Thoracic aorta (tissue), 2 donors: ENCODE data around the gene RGS11. TPM values are rescaled to one million over a fixed set of nuclear protein-coding genes. Genes with fewer than 3 reads are reported as not detected.
"Not testable (repeated sequence)": the region's sequence is repeated elsewhere in the genome, so short reads cannot be mapped to it uniquely, and the experiment has no call there.

ENCODE experiments used
- ATAC-seq: fragments of 150-250 bp; one replicate; pipeline ENCODE4 v1.8.0; 2017; ENCODE audit warnings: low read depth; ENCODE audit not compliant: insufficient number of reproducible peaks, low FRiP score
- DNase-seq: peaks from one replicate; pipeline ENCODE4 v3.0.0-alpha.2; 2020; ENCODE audit warnings: low spot score
- H3K27ac ChIP-seq, 2 donors: fragments of 200-600 bp; sonication (generic); 1 replicate in 1 of 2; 2 replicates in 1 of 2; pipeline ENCODE4 v1.5.1; 2016; ENCODE audit warnings: mild to moderate bottlenecking in 2 of 2, moderate library complexity in 2 of 2
- H3K27me3 ChIP-seq: fragments of 200-600 bp; sonication (generic); replicated peaks from 2 replicates; pipeline ENCODE4 v1.6.0; 2016; ENCODE audit warnings: mild to moderate bottlenecking; ENCODE audit not compliant: insufficient read depth
- H3K36me3 ChIP-seq: fragments of 200-600 bp; sonication (generic); one replicate; pipeline ENCODE4 v1.5.1; 2016
- H3K4me1 ChIP-seq, 2 donors: fragments of 200-600 bp; sonication (generic); 1 replicate in 1 of 2; 2 replicates in 1 of 2; pipeline versions ENCODE4 v1.5.1 to v1.6.0; 2016; ENCODE audit warnings: low read depth in 2 of 2, mild to moderate bottlenecking in 1 of 2; ENCODE audit not compliant: control insufficient read depth in 1 of 2
- H3K4me3 ChIP-seq: fragments of 200-600 bp; sonication (generic); 2 replicates; pipeline ENCODE4 v1.5.1; 2016; ENCODE audit warnings: mild to moderate bottlenecking
- H3K9me3 ChIP-seq: fragments of 200-600 bp; sonication (generic); 2 replicates; pipeline ENCODE4 v1.5.1; 2016
- CTCF ChIP-seq: fragments of 200-600 bp; sonication (generic); IDR thresholded peaks from one replicate; pipeline ENCODE4 v1.5.1; 2019; ENCODE audit warnings: antibody characterized with exemption
- total RNA-seq, 2 donors: library from RNA; depleted of rRNA; stranded (reverse); fragments of >200 nt; gene quantifications; one replicate each; pipeline versions ENCODE4 v1.1.0 to v1.2.3, GENCODE V29; 2016

Gene RGS11
- total RNA-seq, 2 donors from 2014 or later = 16.8 to 19.4 TPM

GRCh38 chr16:259226-259625 lies 16.5 kb downstream of the RGS11 start:
- no peak overlapping the region for H3K27ac ChIP-seq
- H3K36me3 ChIP-seq = peaks cover 46% of the 10 kb centered on the region
- ATAC-seq = no peak

GRCh38 chr16:258091-258490 lies 17.7 kb downstream of the RGS11 start:
- not testable (repeated sequence) for DNase-seq
- peaks cover 37% of the 10 kb centered on the region for H3K36me3 ChIP-seq

More at GRCh38 chr16:259226-259625, 16.5 kb downstream of the RGS11 start:
- Histone ChIP-seq H3K4me1 (no peaks in the 10 kb centered on the region), H3K9me3 (no peaks in the 10 kb centered on the region), H3K27me3 (no peaks in the 10 kb centered on the region), H3K4me3 (no peak overlapping the region)
- no peak for DNase-seq
- no peak for TF ChIP-seq CTCF

GRCh38 chr16:255183-255582 lies 20.6 kb downstream of the RGS11 start:
- no peaks in the 10 kb centered on the region for H3K27me3 ChIP-seq
- no peaks in the 10 kb centered on the region for H3K9me3 ChIP-seq
- no peak overlapping the region for H3K27ac ChIP-seq
- TF ChIP-seq CTCF = no peak
- no peak for ATAC-seq
- H3K4me1 ChIP-seq = no peaks in the 10 kb centered on the region
- peaks cover 28% of the 10 kb centered on the region for H3K36me3 ChIP-seq
- no peak overlapping the region for H3K4me3 ChIP-seq
- DNase-seq = no peak

More at GRCh38 chr16:258091-258490, 17.7 kb downstream of the RGS11 start:
- not testable (repeated sequence) for H3K9me3 ChIP-seq, ATAC-seq, H3K27ac ChIP-seq, H3K27me3 ChIP-seq, H3K4me3 ChIP-seq, H3K4me1 ChIP-seq

- Histone ChIP-seq H3K9me3 (no peaks in the 10 kb centered on the region), H3K27ac (no peak overlapping the region), H3K4me1 (no peaks in the 10 kb centered on the region), H3K4me3 (no peak overlapping the region), H3K27me3 (no peaks in the 10 kb centered on the region), H3K36me3 (peaks cover 23% of the 10 kb centered on the region)
- DNase-seq (no peak), ATAC-seq (no peak)
- TF ChIP-seq CTCF = no peak
Measured at GRCh38 chr16:254461-254860, 21.3 kb downstream of the RGS11 start.

GRCh38 chr16:253833-254232 lies 21.9 kb downstream of the RGS11 start:
- Histone ChIP-seq H3K27ac (no peak overlapping the region), H3K36me3 (peaks cover 17% of the 10 kb centered on the region), H3K4me3 (no peak overlapping the region), H3K9me3 (no peaks in the 10 kb centered on the region), H3K4me1 (no peaks in the 10 kb centered on the region), H3K27me3 (no peaks in the 10 kb centered on the region)
- DNase-seq (no peak), ATAC-seq (no peak)
- TF ChIP-seq CTCF = no peak
